SK-N-SH (cell line): Measurements from ENCODE around the gene KCNJ3.

ENCODE experiments used
- CTCF ChIP-seq: fragments of 200-600 bp; sonication (generic); IDR thresholded peaks from 2 replicates; pipeline ENCODE4 v1.6.1; 2017; ENCODE audit warnings: antibody characterized with exemption, mild to moderate bottlenecking, moderate library complexity
- ELF1 ChIP-seq: IDR thresholded peaks from 2 replicates; pipeline ENCODE4 v1.4.0; 2012
- FOXM1 ChIP-seq: IDR thresholded peaks from 2 replicates; pipeline ENCODE4 v1.4.0; 2012; ENCODE audit warnings: low read depth, mild to moderate bottlenecking
- GATA2 ChIP-seq: sonication (generic); formaldehyde crosslinking; IDR thresholded peaks from 2 replicates; pipeline ENCODE4 v1.5.0; 2020; ENCODE audit warnings: mild to moderate bottlenecking, missing genetic modification reagents
- MAX ChIP-seq: IDR thresholded peaks from 2 replicates; pipeline ENCODE4 v1.4.0; 2012; ENCODE audit warnings: low read depth
- POLR2AphosphoS5 ChIP-seq: IDR thresholded peaks from 2 replicates; pipeline ENCODE4 v1.6.1; 2012; ENCODE audit warnings: low read depth, low read length
- RCOR1 ChIP-seq: fragments of 150-350 bp; IDR thresholded peaks from 2 replicates; pipeline ENCODE4 v1.6.1; 2017; ENCODE audit warnings: antibody characterized with exemption, low read length
- RFX5 ChIP-seq: IDR thresholded peaks from 2 replicates; pipeline ENCODE4 v1.6.1; 2012; ENCODE audit warnings: mild to moderate bottlenecking, improper control_type of control experiment, low read length
- SIN3A ChIP-seq: IDR thresholded peaks from 2 replicates; pipeline ENCODE4 v1.6.1; 2012; ENCODE audit warnings: low read depth, mild to moderate bottlenecking, low read length, moderate library complexity, borderline replicate concordance
- TAF1 ChIP-seq: IDR thresholded peaks from 2 replicates; pipeline ENCODE4 v1.6.1; 2012; ENCODE audit warnings: low read depth, mild to moderate bottlenecking, low read length, moderate library complexity, borderline replicate concordance
- TEAD4 ChIP-seq: IDR thresholded peaks from 2 replicates; pipeline ENCODE4 v1.4.0; 2012; ENCODE audit warnings: mild to moderate bottlenecking, borderline replicate concordance; ENCODE audit not compliant: insufficient read depth
- USF2 ChIP-seq: fragments of 150-350 bp; IDR thresholded peaks from 2 replicates; pipeline ENCODE4 v1.6.1; 2017; ENCODE audit warnings: antibody characterized with exemption, low read length, low read depth, borderline replicate concordance

GRCh38 chr2:154846842-154847241 is 148.3 kb downstream of the KCNJ3 start:
- TF ChIP-seq USF2 (no peak), RCOR1 (no peak), CTCF (no peak), GATA2 (no peak), TAF1 (no peak), MAX (no peak), TEAD4 (no peak), ELF1 (no peak), SIN3A (no peak), RFX5 (no peak), FOXM1 (no peak), POLR2AphosphoS5 (no peak)
